Fibroblast of pulmonary artery (primary cell): ENCODE results near the gene ARHGEF33.
A peak's percentile ranks its signal among the peaks of the same experiment; 100 is the strongest.

Source experiments
- DNase-seq: peaks from one replicate; pipeline ENCODE4 v3.0.0-alpha.2; 2010; ENCODE audit warnings: low read depth
- H3K4me3 ChIP-seq: replicated peaks from 2 replicates; pipeline ENCODE4 v1.5.1; 2011; ENCODE audit warnings: low read depth, mild to moderate bottlenecking, control low read depth, low read length, moderate library complexity
- TF ChIP-seq, protein P1 (sequence below): IDR thresholded peaks from 2 replicates; pipeline ENCODE4 v1.5.1; 2011; ENCODE audit warnings: mild to moderate bottlenecking, control low read depth, low read length, inconsistent platforms; ENCODE audit errors: missing control alignments

Gene ARHGEF33

DNA sequence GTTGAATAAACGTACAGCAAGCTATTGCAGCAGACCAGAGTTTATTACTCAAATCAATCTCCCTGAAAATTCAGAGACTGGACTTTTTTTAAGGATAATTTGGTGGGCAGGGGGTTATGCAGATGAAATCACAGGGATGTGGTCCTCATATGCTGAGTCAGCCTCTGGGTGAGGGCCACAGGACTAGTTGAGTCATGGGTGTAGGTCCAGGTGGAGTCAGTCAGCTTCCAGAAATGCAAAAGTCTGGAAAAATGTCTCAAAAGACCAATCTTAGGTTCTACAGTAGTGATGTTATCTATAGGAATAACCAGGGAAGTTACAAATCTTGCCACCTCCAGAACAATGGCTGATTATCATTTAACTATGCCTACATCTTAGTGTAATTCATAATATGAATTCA is 51.1 kb downstream of the ARHGEF33 start:
- no peak overlapping the region for H3K4me3 ChIP-seq
- no peak for DNase-seq
- TF ChIP-seq, protein P1, sequence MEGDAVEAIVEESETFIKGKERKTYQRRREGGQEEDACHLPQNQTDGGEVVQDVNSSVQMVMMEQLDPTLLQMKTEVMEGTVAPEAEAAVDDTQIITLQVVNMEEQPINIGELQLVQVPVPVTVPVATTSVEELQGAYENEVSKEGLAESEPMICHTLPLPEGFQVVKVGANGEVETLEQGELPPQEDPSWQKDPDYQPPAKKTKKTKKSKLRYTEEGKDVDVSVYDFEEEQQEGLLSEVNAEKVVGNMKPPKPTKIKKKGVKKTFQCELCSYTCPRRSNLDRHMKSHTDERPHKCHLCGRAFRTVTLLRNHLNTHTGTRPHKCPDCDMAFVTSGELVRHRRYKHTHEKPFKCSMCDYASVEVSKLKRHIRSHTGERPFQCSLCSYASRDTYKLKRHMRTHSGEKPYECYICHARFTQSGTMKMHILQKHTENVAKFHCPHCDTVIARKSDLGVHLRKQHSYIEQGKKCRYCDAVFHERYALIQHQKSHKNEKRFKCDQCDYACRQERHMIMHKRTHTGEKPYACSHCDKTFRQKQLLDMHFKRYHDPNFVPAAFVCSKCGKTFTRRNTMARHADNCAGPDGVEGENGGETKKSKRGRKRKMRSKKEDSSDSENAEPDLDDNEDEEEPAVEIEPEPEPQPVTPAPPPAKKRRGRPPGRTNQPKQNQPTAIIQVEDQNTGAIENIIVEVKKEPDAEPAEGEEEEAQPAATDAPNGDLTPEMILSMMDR: no peak

DNA sequence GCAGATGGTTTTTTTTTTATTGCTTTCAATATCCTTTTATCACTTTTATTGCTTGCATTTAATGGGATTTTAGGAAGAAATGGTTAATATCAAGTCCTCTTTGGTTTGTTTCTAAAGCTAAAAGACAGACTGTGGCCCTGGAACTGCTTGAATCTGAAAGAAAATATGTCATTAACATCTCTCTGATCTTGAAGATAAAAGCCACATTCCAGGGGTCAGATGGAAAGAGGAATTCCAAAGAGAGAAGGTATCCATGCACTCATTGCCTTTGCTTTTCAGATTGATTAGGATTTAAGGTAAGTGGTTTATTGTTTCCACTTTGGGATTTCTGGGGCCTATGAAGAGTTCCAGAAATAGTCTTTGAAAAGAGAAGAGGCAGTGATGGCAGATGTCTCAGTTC is 54.1 kb downstream of the ARHGEF33 start:
- H3K4me3 ChIP-seq: no peak overlapping the region
- TF ChIP-seq, protein P1: no peak
- no peak for DNase-seq

DNA sequence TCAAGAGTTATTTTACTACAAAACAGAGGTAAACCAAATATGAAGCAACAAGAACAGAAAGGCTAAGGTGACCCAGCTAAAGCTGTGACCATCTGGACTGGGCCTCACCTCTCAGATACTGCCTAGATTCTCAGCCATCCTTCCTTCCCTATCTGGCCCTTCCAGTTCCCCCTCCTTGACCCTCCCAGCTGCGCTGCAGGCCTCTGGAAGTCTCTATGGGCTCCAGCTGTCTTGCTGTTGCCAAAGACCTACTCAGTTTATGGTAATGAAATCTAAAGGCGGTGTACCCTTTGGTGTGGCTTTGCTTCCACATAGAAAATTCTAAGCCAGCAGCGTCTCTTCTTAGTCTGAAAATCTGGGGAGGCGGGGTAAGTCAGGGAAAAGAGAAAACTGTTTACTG is 55.7 kb downstream of the ARHGEF33 start:
- no peak overlapping the region for H3K4me3 ChIP-seq
- TF ChIP-seq, protein P1: no peak
- DNase-seq: no peak

DNA sequence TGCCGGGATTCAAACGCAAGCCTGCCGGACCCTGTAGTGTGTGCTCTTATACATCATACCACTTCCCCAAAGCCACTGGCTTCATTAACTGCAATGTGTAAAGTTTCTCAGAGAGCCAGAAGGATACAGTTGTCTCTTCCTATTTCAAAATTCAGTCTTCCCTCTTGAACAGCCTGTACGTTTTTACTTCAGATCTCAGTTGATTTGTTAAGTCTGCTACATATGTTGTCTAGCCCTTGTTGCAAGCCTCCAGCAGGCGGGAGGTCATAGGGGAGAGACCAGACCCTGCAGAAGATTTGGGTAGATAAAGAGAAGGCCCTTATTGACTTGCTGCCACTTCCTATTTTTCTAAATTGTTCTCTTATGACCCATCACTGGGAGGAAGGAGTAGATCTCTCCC is 56.2 kb downstream of the ARHGEF33 start:
- H3K4me3 ChIP-seq: no peak overlapping the region
- DNase-seq: no peak
- TF ChIP-seq, protein P1: no peak

DNA sequence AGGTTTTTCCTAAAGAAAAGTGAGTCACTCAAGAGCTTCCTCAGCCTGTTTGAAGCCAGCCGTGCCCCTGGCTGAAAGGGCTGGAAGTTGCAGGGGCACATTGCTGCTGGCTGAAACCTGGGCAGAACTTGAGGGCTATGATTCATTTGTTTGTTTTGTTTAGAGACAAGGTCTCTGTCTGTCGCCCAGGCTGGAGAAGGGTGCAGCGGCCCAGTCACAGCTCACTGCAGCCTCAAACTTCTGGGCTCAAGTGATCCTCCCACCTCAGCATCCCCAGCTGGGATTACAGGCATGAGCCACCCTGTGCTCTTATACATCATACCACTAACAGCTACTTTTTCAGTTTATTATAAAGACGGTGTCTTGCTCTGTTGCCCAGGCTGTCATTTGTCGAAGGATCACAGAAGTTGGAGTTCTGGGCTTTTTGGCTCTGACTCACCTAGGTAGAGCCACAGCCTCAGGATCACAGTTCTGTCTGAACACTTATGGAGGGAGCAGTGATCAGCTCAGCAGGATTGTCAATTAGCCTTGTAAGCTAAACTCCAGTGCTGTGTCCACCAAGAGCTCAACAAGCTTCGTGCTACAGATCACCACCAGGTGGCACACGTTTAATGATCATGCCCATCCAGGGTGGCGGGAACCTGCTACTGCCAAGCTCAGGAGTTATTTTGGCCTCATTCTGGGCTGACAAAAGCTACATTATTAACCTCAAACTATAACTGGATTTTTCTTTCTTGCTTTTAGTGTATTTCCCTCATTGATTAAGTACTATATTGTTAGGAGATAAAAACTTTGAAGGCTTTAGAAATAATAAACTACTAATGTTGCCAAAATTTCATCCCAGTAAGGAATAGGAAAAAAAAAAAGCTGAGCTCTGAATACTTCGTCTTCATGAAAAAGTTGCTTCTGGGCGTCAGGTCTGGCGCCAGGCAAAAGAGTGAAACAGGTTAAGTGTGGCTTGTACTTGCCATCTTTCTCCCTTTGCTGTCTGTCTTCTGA is 57.9 kb downstream of the ARHGEF33 start:
- peak; percentile 84 for DNase-seq
- no peak overlapping the region for H3K4me3 ChIP-seq
- TF ChIP-seq, protein P1: peak; percentile 82

DNA sequence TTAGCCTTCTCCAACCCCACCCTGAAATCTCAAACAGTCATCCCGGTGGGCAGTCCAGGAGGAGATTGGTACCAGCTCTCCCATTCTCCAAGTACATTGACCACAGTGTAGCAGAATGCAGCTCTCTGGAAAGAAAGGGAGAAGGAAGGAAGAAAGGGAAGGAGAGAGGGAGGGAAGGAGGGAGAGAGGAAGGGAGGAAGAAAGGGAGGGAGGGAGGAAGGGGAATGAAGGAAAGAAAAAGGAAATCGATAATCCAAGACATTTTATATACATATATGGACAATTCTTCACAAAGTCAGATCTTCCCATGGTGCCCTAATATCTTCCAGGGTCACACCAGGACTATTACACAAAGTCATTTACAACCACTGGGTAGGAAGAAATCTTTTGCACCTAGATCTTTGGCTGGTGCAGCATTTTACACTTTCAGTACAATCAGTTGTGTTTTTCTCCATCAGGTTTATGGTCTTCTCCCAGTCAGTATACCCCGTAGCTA is 58.8 kb downstream of the ARHGEF33 start:
- DNase-seq: no peak
- no peak overlapping the region for H3K4me3 ChIP-seq
- TF ChIP-seq, protein P1: no peak
